Fibroblast of the aortic adventitia (primary cell): ENCODE data around the gene TRDN. TPM values are rescaled to one million over a fixed set of nuclear protein-coding genes. Genes with fewer than 3 reads are reported as not detected.

ENCODE experiments used
- DNase-seq: peaks from one replicate; pipeline ENCODE4 v3.0.0-alpha.2; 2010; ENCODE audit warnings: low read depth
- H3K4me3 ChIP-seq: 2 replicates; pipeline ENCODE4 v1.5.1; 2011; ENCODE audit warnings: low read depth, mild to moderate bottlenecking, control low read depth, low read length, moderate library complexity
- CTCF ChIP-seq: IDR thresholded peaks from 2 replicates; pipeline ENCODE4 v1.5.1; 2011; ENCODE audit warnings: mild to moderate bottlenecking, low read length, control low read depth, inconsistent platforms; ENCODE audit not compliant: insufficient read depth
- total RNA-seq: library from RNA; depleted of rRNA; stranded (reverse); fragments of >200 nt; gene quantifications from 2 replicates; pipeline ENCODE4 v1.2.3, GENCODE V29; 2012; ENCODE audit warnings: low replicate concordance

TRDN gene
- total RNA-seq, 1 donor: under 0.01 TPM

- no peak for DNase-seq
- TF ChIP-seq CTCF: no peak
- no peak overlapping the region for H3K4me3 ChIP-seq
These were observed 4.1 kb downstream of the TRDN start for GRCh38 chr6:123632641-123633040.

GRCh38 chr6:123629258-123629941 is 7.3 kb downstream of the TRDN start:
- no peak overlapping the region for H3K4me3 ChIP-seq
- no peak for DNase-seq
- no peak for TF ChIP-seq CTCF

GRCh38 chr6:123625696-123626095 is 11.1 kb downstream of the TRDN start:
- H3K4me3 ChIP-seq: no peak overlapping the region
- TF ChIP-seq CTCF: no peak
- no peak for DNase-seq

GRCh38 chr6:123622780-123623179 is 14.0 kb downstream of the TRDN start:
- no peak for DNase-seq
- TF ChIP-seq CTCF: no peak
- H3K4me3 ChIP-seq: no peak overlapping the region

GRCh38 chr6:123619156-123619555 is 17.6 kb downstream of the TRDN start:
- DNase-seq: no peak
- TF ChIP-seq CTCF: no peak
- no peak overlapping the region for H3K4me3 ChIP-seq

GRCh38 chr6:123616942-123617341 is 19.8 kb downstream of the TRDN start:
- no peak for TF ChIP-seq CTCF

GRCh38 chr6:123616016-123616415 is 20.7 kb downstream of the TRDN start:
- no peak overlapping the region for H3K4me3 ChIP-seq
- no peak for TF ChIP-seq CTCF
- DNase-seq: no peak

More at GRCh38 chr6:123616942-123617341, 19.8 kb downstream of the TRDN start:
- no peak for DNase-seq
- H3K4me3 ChIP-seq: no peak overlapping the region
